ENCODE results near the gene RASEF. TPM values are rescaled to one million over a fixed set of nuclear protein-coding genes. Genes with fewer than 3 reads are reported as not detected.

RASEF gene
- total and polyA plus RNA-seq, 2 donors (not counting 1 experiment from before 2014, with no cell fraction given) = not detected

- H3K4me1 Mint-ChIP-seq = no peaks in the 10 kb centered on the region
These were observed 42.1 kb downstream of the RASEF start for GRCh38 chr9:83020864-83021263.

GRCh38 chr9:83020327-83020726 is 42.6 kb downstream of the RASEF start:
- Histone ChIP-seq H3K4me3 (ENCODE audit: control extremely low read depth in 1 of 5, extremely low read depth in 1 of 5, insufficient read depth in 1 of 5, low read depth in 2 of 5, low read length in 4 of 5) (no peak overlapping the region), H3K27ac (ENCODE audit: low read length in 2 of 2) (no peak overlapping the region), H3K9ac (ENCODE audit: low read length) (no peak overlapping the region), H3K79me2 (ENCODE audit: control insufficient read depth, insufficient read depth, low read length) (no peaks in the 10 kb centered on the region), H3K36me3 (replicated peaks in 1 of 2; ENCODE audit: control extremely low read depth in 1 of 2, control insufficient read depth in 1 of 2, extremely low read depth in 1 of 2, insufficient read depth in 2 of 2, low read length in 1 of 2) (no peaks in the 10 kb centered on the region), H3K27me3 (replicated peaks in 1 of 4; ENCODE audit: control extremely low read depth in 1 of 4, control insufficient read depth in 3 of 4, insufficient read depth in 4 of 4, low read length in 3 of 4) (no peaks in the 10 kb centered on the region), H4K20me1 (ENCODE audit: control insufficient read depth, insufficient read depth, low read length, poor library complexity, severe bottlenecking) (no peaks in the 10 kb centered on the region), H2AFZ (ENCODE audit: insufficient read depth, low read depth, low read length, poor library complexity, severe bottlenecking) (no peak overlapping the region), H3K9me3 (ENCODE audit: control extremely low read depth in 1 of 3, control insufficient read depth in 2 of 3, insufficient read depth in 1 of 3, low read length in 2 of 3) (no peaks in the 10 kb centered on the region), H3K4me1 (ENCODE audit: control insufficient read depth in 2 of 2, insufficient read depth in 2 of 2, low read length in 2 of 2) (no peaks in the 10 kb centered on the region), H3K4me2 (replicated peaks; ENCODE audit: low read depth, low read length, poor library complexity, severe bottlenecking) (no peak overlapping the region)
- Mint-ChIP-seq H3K4me1 (no peaks in the 10 kb centered on the region), H3K27me3 (no peaks in the 10 kb centered on the region), H3K4me3 (no peak overlapping the region), H3K9me3 (ENCODE audit: insufficient read depth) (no peaks in the 10 kb centered on the region), H3K27ac (no peak overlapping the region)
- ATAC-seq (ENCODE audit: low read depth) = no peak
- CTCF ChIA-PET = no interaction called here
- intact Hi-C loops (cut with micrococcal nuclease) = no loop called here
- no peak for TF ChIP-seq EZH2 (IDR thresholded peaks at IDR 0.05; ENCODE audit: borderline replicate concordance, insufficient read depth, low read depth, low read length, poor library complexity, severe bottlenecking)
- TF ChIP-seq CTCF (IDR thresholded peaks at IDR 0.05) = no peak
- 85% methylated on average over 6 of the region's 7 CpGs for WGBS (ENCODE audit: insufficient coverage)
- POLR2A ChIA-PET = no interaction called here
- no peak for DNase-seq

More at GRCh38 chr9:83020864-83021263, 42.1 kb downstream of the RASEF start:
- Histone ChIP-seq H4K20me1 (ENCODE audit: control insufficient read depth, insufficient read depth, low read length, poor library complexity, severe bottlenecking) (no peaks in the 10 kb centered on the region), H3K27me3 (replicated peaks in 1 of 4; ENCODE audit: control extremely low read depth in 1 of 4, control insufficient read depth in 3 of 4, insufficient read depth in 4 of 4, low read length in 3 of 4) (no peaks in the 10 kb centered on the region), H3K9me3 (ENCODE audit: control extremely low read depth in 1 of 3, control insufficient read depth in 2 of 3, insufficient read depth in 1 of 3, low read length in 2 of 3) (no peaks in the 10 kb centered on the region), H3K4me3 (ENCODE audit: control extremely low read depth in 1 of 5, extremely low read depth in 1 of 5, insufficient read depth in 1 of 5, low read depth in 2 of 5, low read length in 4 of 5) (no peak overlapping the region), H3K9ac (ENCODE audit: low read length) (no peak overlapping the region), H3K4me2 (replicated peaks; ENCODE audit: low read depth, low read length, poor library complexity, severe bottlenecking) (no peak overlapping the region), H3K79me2 (ENCODE audit: control insufficient read depth, insufficient read depth, low read length) (no peaks in the 10 kb centered on the region), H2AFZ (ENCODE audit: insufficient read depth, low read depth, low read length, poor library complexity, severe bottlenecking) (no peak overlapping the region), H3K4me1 (ENCODE audit: control insufficient read depth in 2 of 2, insufficient read depth in 2 of 2, low read length in 2 of 2) (no peaks in the 10 kb centered on the region), H3K27ac (ENCODE audit: low read length in 2 of 2) (no peak overlapping the region), H3K36me3 (replicated peaks in 1 of 2; ENCODE audit: control extremely low read depth in 1 of 2, control insufficient read depth in 1 of 2, extremely low read depth in 1 of 2, insufficient read depth in 2 of 2, low read length in 1 of 2) (no peaks in the 10 kb centered on the region)
- ChIA-PET POLR2A (no interaction called here), CTCF (no interaction called here)
- Mint-ChIP-seq H3K9me3 (ENCODE audit: insufficient read depth) (no peaks in the 10 kb centered on the region), H3K27me3 (no peaks in the 10 kb centered on the region), H3K4me3 (no peak overlapping the region), H3K27ac (no peak overlapping the region)
- DNase-seq (no peak), ATAC-seq (ENCODE audit: low read depth) (no peak)
- no CpG with 5 or more reads among the region's 2 CpGs for WGBS (ENCODE audit: insufficient coverage)
- TF ChIP-seq CTCF (IDR thresholded peaks at IDR 0.05) = no peak
- no peak for TF ChIP-seq EZH2 (IDR thresholded peaks at IDR 0.05; ENCODE audit: borderline replicate concordance, insufficient read depth, low read depth, low read length, poor library complexity, severe bottlenecking)
- intact Hi-C loops (cut with micrococcal nuclease) = no loop called here
